ENCODE results near the gene TBCB.

DNA sequence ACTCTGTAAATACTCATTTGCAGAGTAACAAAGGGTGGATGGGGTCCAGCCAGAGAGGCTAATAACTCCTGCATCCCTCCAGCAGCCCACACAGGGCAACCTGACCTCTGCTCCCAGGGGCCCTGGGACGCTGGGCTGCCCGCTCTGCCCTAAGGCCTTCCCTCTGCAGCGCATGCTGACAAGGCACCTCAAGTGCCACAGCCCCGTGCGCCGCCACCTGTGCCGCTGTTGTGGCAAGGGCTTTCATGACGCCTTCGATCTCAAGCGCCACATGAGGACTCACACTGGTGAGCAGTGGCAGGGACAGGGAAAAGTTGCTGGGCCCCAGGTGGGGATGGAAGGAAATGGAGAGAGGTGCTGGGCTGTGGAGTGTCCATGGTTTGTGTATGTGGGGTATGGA is 2.6 kb upstream of the TBCB start:
- TF ChIP-seq, protein P1, sequence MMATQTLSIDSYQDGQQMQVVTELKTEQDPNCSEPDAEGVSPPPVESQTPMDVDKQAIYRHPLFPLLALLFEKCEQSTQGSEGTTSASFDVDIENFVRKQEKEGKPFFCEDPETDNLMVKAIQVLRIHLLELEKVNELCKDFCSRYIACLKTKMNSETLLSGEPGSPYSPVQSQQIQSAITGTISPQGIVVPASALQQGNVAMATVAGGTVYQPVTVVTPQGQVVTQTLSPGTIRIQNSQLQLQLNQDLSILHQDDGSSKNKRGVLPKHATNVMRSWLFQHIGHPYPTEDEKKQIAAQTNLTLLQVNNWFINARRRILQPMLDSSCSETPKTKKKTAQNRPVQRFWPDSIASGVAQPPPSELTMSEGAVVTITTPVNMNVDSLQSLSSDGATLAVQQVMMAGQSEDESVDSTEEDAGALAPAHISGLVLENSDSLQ (IDR thresholded peaks at IDR 0.05) = no peak
- TF ChIP-seq HDGF (IDR thresholded peaks at IDR 0.05; ENCODE audit: borderline replicate concordance) = no peak
- no peak for TF ChIP-seq ZNF384 (IDR thresholded peaks at IDR 0.05)
- TF ChIP-seq LEF1 (IDR thresholded peaks at IDR 0.05; ENCODE audit: borderline replicate concordance) = no peak
